GM10248 (cell line): Measurements from ENCODE around the gene SULT1A4.
"Not testable (repeated sequence)": the region's sequence is repeated elsewhere in the genome, so short reads cannot be mapped to it uniquely, and the experiment has no call there.

Experiments
- CTCF ChIA-PET: fragments of 300-600 bp; sonication (Branson Sonifier 250); formaldehyde crosslinking; extraction: SDS; loops from one replicate; lab custom pipeline; 2021; ENCODE audit warnings: antibody characterized with exemption; lab: Yijun Ruan, JAX
- POLR2A ChIA-PET: fragments of 350-650 bp; sonication (Branson Sonifier 250); formaldehyde crosslinking; extraction: SDS; loops from one replicate; lab custom pipeline; 2020; ENCODE audit warnings: antibody characterized with exemption; lab: Yijun Ruan, JAX
- DNase-seq: peaks from one replicate; pipeline ENCODE4 v3.0.0; 2012; ENCODE audit errors: extremely low spot score

SULT1A4 gene

GRCh38 chr16:29459706-29460646 is at the start of gene SULT1A4:
SULT1A4 (plus strand) TSS chr16:29459913; CDS start chr16:29461386, 1,473 bp downstream.
- CTCF ChIA-PET, DNase-seq, POLR2A ChIA-PET: not testable (repeated sequence)

DNA sequence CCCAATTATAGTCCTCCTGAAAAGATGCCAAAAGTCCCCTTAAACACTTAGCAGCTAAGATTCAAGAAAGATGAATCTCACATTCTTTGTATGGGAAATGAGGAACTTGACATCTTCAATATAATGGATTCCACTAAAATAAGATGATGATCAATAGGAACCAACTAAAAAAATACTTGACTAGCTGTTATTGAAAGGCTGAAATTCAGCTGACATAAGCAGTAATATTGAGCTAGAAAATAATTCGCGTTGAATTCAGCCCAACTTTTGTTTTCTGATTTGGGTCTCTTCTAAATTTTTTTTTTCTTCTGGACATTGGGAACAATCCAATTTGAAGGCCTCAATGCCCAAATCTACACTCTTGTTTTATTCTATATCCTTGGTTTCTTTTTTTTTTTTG is 36.1 kb upstream of the SULT1A4 start:
- CTCF ChIA-PET, POLR2A ChIA-PET, DNase-seq: not testable (repeated sequence)

GRCh38 chr16:29425390-29425789 is 34.3 kb upstream of the SULT1A4 start:
- POLR2A ChIA-PET, CTCF ChIA-PET, DNase-seq: not testable (repeated sequence)

DNA sequence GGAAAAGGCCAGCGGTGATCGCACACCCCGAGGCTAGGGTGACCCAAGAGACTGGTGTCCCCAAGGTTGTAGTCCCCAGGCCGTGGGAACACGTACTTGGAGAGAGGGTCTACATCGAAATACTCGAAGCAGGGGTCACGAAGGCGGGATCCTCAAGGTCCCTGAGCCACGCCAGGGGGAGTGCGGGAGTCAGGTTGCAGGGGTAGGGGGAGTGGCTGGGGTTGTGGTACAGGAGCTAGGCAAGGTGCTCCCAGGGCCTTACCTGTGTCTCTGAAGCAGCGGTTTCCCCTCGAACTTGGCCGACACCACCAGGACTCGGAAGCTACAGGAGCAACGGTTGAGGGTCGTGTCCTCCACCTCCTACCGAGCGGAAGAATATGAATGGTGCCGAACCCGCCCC is 6.0 kb upstream of the SULT1A4 start:
- DNase-seq, CTCF ChIA-PET, POLR2A ChIA-PET: not testable (repeated sequence)

GRCh38 chr16:29454269-29454668 is 5.4 kb upstream of the SULT1A4 start, which contains the start of the genes BOLA2 and SLX1B:
BOLA2 (minus strand) TSS chr16:29454351; CDS start chr16:29454253, 98 bp downstream.
SLX1B (plus strand) TSS chr16:29454533.
- POLR2A ChIA-PET, CTCF ChIA-PET, DNase-seq: not testable (repeated sequence)

DNA sequence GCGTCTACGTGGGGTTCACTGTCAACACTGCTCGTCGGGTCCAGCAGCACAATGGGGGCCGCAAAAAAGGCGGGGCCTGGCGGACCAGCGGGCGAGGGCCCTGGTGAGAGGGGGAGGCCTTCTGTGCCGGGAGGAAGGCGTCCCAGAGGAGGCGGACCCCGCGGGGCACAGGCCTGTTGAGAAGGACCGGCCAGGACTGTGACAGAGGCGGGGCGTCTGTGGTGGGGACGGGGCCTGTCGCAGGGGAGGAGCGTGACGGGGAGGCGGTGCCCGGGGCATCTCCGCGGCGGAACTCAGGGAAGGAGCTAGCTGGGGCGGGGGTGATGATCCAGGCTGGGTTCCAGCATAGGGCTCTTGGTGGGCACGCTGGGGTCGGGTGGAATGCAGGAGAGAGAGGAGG is 4.9 kb upstream of the SULT1A4 start:
- CTCF ChIA-PET, DNase-seq, POLR2A ChIA-PET: not testable (repeated sequence)

- CTCF ChIA-PET, POLR2A ChIA-PET, DNase-seq: not testable (repeated sequence)
Measured at GRCh38 chr16:29457660-29458059, 2.1 kb upstream of the SULT1A4 start.

DNA sequence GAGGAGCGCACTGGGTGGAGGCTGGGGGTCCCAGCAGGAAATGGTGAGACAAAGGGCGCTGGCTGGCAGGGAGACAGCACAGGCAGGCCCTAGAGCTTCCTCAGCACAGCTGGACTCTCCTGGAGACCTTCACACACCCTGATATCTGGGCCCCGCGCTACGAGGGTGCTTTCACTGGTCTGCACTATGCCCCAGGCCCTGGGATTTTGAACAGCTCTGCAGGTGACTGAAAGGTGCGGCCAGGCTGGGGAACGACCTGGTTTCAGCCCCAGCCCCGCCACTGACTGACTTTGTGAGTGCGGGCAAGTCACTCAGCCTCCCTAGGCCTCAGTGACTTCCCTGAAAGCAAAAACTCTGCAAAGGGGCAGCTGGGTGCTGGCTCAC is 926 bp downstream of the SULT1A4 start:
- POLR2A ChIA-PET, DNase-seq, CTCF ChIA-PET: not testable (repeated sequence)

DNA sequence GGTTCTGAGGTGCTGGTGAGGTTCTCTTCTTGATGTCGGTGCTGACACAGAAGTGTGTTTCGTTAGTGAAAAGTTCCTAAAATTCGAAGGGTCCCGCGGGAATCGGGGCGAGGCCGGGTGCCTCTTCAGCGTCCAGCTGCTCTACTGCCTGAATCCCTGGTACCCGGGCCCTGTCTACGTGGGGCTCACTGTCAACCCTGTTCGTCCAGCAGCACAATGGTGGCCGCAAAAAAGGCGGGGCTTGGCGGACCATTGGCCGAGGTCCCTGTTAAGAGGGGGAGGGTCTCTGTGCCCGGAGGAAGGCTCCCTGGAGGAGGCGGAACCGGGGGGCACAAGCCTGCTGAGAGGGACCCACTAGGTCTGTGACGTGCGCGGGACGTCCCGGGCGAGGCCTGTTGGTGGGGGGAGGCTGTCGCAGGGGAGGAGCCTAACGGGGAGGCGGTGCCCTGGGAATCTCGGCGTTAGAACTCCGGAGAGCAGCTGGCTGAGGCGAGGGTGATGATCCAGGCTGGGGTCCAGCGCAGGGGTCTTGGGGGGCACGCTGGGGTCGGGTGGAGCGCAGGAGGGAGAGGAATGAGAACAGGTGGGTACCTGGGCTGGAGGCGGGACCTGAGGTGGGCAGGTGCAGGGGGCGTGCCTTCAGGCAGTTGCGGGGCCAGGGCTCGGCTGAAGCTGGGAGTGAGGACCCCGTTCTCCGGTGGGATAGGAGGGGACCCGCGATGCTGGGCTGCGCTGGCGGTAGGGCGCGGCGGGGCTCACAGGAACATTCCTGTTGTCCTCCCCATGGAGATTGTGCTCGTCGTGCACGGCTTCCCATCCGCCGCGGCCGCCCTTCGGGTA is 6.5 kb downstream of the SULT1A4 start:
- CTCF ChIA-PET, DNase-seq, POLR2A ChIA-PET: not testable (repeated sequence)

DNA sequence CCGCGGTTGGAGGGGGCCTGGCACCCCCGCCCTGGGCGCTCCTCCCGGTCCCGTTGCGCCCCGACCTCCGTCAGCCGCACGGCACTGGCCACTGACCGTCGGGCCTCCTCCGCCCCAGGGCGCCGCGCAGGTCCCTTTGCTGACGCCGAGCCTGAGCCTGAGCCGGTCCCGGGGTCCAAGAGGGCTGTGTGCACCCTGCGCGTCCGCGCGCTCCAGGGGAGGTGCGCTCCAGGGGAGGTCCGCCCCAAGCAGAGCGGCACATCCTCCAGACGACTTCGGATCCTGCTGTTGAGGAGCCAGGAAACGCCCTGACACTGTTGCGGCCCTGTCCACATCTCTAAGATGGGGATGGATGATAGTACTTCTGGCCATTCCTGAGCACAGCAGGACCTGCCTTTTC is 7.2 kb downstream of the SULT1A4 start:
- DNase-seq, POLR2A ChIA-PET, CTCF ChIA-PET: not testable (repeated sequence)

- POLR2A ChIA-PET, DNase-seq, CTCF ChIA-PET: not testable (repeated sequence)
Measured at GRCh38 chr16:29467654-29468366, 8.1 kb downstream of the SULT1A4 start.

DNA sequence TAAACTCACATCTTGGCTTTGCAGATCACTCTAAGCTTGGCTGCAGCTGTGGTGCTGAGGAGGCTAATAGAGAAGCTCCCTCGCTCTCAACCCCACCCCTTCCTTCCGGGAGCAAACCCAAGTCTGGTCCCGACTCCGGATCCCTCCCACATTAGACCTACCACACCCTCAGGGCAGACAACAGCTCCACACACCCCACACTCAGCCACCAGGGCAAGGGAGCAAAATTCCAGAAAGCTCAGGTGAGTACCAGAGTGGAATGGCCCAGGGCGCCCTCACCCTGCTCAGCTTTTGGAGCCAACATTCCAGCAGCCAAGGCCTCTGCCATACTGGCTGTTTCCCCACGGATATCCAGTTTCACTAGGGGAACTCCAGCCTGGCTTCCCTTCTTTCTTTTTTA is 9.9 kb downstream of the SULT1A4 start:
- POLR2A ChIA-PET, CTCF ChIA-PET, DNase-seq: not testable (repeated sequence)

DNA sequence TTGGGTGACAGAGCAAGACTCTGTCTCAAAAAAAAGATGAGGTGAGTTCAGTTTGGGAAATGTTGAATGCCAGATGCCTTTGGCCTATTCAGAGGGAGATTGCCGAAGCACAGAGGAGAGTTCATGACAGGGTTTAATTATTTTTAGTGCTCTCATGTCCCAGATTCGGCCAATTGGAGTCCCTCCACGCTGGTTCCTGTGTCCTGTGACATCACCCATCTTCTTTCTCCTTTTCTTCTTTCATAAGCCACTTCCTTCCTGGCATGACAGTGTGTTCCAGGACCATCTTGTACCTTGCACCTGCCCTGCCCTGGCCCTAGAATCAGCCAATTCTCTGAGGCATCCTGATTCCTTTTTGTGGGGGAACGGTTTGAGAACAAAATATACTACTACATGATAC is 12.4 kb downstream of the SULT1A4 start:
- DNase-seq, CTCF ChIA-PET, POLR2A ChIA-PET: not testable (repeated sequence)

- POLR2A ChIA-PET, CTCF ChIA-PET, DNase-seq: not testable (repeated sequence)
Measured at GRCh38 chr16:29482276-29482675, 22.6 kb downstream of the SULT1A4 start.

GRCh38 chr16:29506308-29506707 is 46.6 kb downstream of the SULT1A4 start, which contains the start of gene NPIPB12:
NPIPB12 (minus strand) TSS chr16:29506408.
- DNase-seq, POLR2A ChIA-PET, CTCF ChIA-PET: not testable (repeated sequence)
